Endothelial cell of hepatic sinusoid (primary cell): ENCODE data around the gene PANK1.
"Not testable (repeated sequence)": the region's sequence is repeated elsewhere in the genome, so short reads cannot be mapped to it uniquely, and the experiment has no call there.

Experiments
- in situ Hi-C: cut with HindIII; loops from 2 replicates; pipeline ENCODE4 v1.10.0; 2017; ENCODE audit warnings: low sequenced_read_pairs

The PANK1 gene

GRCh38 chr10:89576022-89576421 is 69.0 kb downstream of the PANK1 start:
- in situ Hi-C loops = no loop called here

GRCh38 chr10:89575031-89575430 is 70.0 kb downstream of the PANK1 start:
- in situ Hi-C loops = no loop called here

- in situ Hi-C loops = loop anchor here (5.0 kb wide), 1 partner anchor 138 kb away; no protein-coding TSS in a partner anchor
Measured at GRCh38 chr10:89574368-89574767, 70.7 kb downstream of the PANK1 start.

GRCh38 chr10:89567576-89568245 is 77.3 kb downstream of the PANK1 start:
- in situ Hi-C loops = no loop called here

- in situ Hi-C loops = no loop called here
Measured at GRCh38 chr10:89566992-89567391, 78.0 kb downstream of the PANK1 start.

GRCh38 chr10:89566095-89566950 is 78.7 kb downstream of the PANK1 start:
- in situ Hi-C loops = no loop called here

- in situ Hi-C loops = no loop called here
Measured at GRCh38 chr10:89565180-89565579, 79.9 kb downstream of the PANK1 start.

GRCh38 chr10:89563861-89564478 is 81.1 kb downstream of the PANK1 start:
- in situ Hi-C loops = no loop called here

GRCh38 chr10:89563311-89563710 is 81.7 kb downstream of the PANK1 start:
- in situ Hi-C loops = no loop called here

- in situ Hi-C loops = no loop called here
Measured at GRCh38 chr10:89556600-89556999, 88.4 kb downstream of the PANK1 start.

- in situ Hi-C loops = no loop called here
Measured at GRCh38 chr10:89555688-89556445, 89.2 kb downstream of the PANK1 start.

GRCh38 chr10:89554433-89554832 is 90.6 kb downstream of the PANK1 start:
- in situ Hi-C loops = no loop called here

GRCh38 chr10:89553064-89553734 is 91.8 kb downstream of the PANK1 start:
- in situ Hi-C loops = no loop called here

- in situ Hi-C loops = no loop called here
Measured at GRCh38 chr10:89552213-89552612, 92.8 kb downstream of the PANK1 start.

- in situ Hi-C loops = no loop called here
Measured at GRCh38 chr10:89550509-89550908, 94.5 kb downstream of the PANK1 start.

GRCh38 chr10:89549510-89549909 is 95.5 kb downstream of the PANK1 start:
- in situ Hi-C loops = no loop called here

- in situ Hi-C loops = no loop called here
Measured at GRCh38 chr10:89548673-89549072, 96.4 kb downstream of the PANK1 start.

- in situ Hi-C loops = no loop called here
Measured at GRCh38 chr10:89547853-89548513, 97.1 kb downstream of the PANK1 start.

GRCh38 chr10:89546651-89547050 is 98.4 kb downstream of the PANK1 start:
- in situ Hi-C loops = not testable (repeated sequence)

- in situ Hi-C loops = no loop called here
Measured at GRCh38 chr10:89543841-89544240, 101.2 kb downstream of the PANK1 start.
